Coronary artery (tissue), 2 donors: ENCODE results near the gene KRTAP10-3.
"Not testable (repeated sequence)": the region's sequence is repeated elsewhere in the genome, so short reads cannot be mapped to it uniquely, and the experiment has no call there.

Experiments
- DNase-seq: peaks from one replicate; pipeline ENCODE4 v3.0.0-alpha.2; 2017; ENCODE audit warnings: low spot score
- H3K27ac ChIP-seq, 2 donors: fragments of 200-600 bp; sonication (generic); one replicate each; pipeline ENCODE4 v1.5.1; 2016 to 2019
- H3K4me3 ChIP-seq: fragments of 200-600 bp; sonication (generic); 2 replicates; pipeline ENCODE4 v1.5.1; 2016; ENCODE audit warnings: mild to moderate bottlenecking, moderate library complexity
- TF ChIP-seq, protein P1 (sequence below): fragments of 200-600 bp; sonication (generic); IDR thresholded peaks from one replicate; pipeline ENCODE4 v1.5.1; 2019; ENCODE audit warnings: antibody characterized with exemption

Gene KRTAP10-3

DNA sequence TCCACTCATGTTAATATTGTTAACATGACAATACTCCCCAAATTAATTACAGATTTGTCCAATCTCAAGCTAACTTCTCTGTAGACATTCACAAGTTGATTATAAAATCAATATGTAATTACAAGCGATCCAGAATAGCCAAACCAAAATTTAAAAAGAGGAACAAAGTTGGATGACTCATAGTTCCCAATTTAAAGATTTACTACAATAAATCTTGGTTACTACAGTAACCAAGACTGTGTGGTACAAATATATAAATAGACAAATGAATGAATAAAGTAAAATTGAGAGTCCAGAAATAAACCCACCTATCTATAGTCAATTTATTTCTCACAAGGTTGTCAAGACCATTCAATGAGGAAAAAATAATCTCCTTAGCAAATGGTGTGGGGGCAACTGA lies 7.8 kb upstream of the KRTAP10-3 start:
- DNase-seq: no peak
- Histone ChIP-seq H3K4me3 (no peak overlapping the region), H3K27ac (no peak overlapping the region)
- TF ChIP-seq, protein P1, sequence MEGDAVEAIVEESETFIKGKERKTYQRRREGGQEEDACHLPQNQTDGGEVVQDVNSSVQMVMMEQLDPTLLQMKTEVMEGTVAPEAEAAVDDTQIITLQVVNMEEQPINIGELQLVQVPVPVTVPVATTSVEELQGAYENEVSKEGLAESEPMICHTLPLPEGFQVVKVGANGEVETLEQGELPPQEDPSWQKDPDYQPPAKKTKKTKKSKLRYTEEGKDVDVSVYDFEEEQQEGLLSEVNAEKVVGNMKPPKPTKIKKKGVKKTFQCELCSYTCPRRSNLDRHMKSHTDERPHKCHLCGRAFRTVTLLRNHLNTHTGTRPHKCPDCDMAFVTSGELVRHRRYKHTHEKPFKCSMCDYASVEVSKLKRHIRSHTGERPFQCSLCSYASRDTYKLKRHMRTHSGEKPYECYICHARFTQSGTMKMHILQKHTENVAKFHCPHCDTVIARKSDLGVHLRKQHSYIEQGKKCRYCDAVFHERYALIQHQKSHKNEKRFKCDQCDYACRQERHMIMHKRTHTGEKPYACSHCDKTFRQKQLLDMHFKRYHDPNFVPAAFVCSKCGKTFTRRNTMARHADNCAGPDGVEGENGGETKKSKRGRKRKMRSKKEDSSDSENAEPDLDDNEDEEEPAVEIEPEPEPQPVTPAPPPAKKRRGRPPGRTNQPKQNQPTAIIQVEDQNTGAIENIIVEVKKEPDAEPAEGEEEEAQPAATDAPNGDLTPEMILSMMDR: no peak

GRCh38 chr21:44564886-44565598 lies 6.4 kb upstream of the KRTAP10-3 start:
- no peak for DNase-seq
- no peak overlapping the region for H3K27ac ChIP-seq

GRCh38 chr21:44564099-44564498 lies 5.5 kb upstream of the KRTAP10-3 start:
- no peak for DNase-seq
- H3K4me3 ChIP-seq: no peak overlapping the region
- H3K27ac ChIP-seq: no peak overlapping the region

More at GRCh38 chr21:44564886-44565598, 6.4 kb upstream of the KRTAP10-3 start:
- TF ChIP-seq, protein P1: no peak
- H3K4me3 ChIP-seq: no peak overlapping the region

GRCh38 chr21:44558329-44558675 lies 293 bp downstream of the KRTAP10-3 start:
- DNase-seq, H3K27ac ChIP-seq, H3K4me3 ChIP-seq: not testable (repeated sequence)

More at GRCh38 chr21:44564099-44564498, 5.5 kb upstream of the KRTAP10-3 start:
- TF ChIP-seq, protein P1: no peak

DNA sequence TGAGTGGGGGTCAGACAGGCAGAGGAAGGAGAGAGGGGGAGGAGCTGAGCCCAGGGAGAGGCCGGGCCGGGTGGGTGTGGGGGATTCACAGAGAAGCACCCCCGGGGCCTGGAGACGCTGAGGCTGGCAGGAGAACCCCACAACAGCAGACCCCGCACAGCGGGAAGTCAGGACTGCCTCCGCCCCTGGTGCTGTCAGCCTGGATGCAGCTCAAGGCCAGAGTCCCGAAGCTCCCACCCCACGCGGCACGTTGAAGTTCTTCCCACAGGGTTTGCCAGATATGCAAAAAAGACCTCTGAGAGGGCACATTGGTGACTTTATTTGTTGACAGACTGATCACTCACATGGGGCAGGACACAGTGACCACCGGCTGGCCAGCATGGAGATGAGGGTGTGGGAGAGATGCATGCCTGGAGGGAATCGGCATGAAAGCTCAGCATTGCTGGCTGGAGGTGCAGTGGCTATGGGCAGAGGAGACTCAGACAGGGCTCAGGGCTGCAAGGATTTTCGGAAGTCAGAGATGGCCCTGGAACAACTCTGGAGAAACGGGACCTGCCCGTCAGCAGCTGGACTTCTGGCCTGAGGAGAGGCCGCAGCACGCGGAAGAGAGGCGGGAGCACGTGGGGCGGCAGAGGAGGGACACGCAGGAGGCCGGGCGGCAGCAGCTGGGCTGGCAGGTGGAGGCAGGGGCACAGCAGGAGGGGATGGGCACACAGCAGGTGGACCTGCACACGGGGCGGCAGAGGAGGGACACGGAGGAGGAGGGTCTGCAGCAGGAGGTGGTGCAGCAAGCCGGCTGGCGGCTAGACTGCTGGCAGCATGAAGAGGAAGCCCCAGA lies 885 bp downstream of the KRTAP10-3 start:
- DNase-seq: no peak
- H3K4me3 ChIP-seq: no peak overlapping the region
- H3K27ac ChIP-seq: no peak overlapping the region
- TF ChIP-seq, protein P1: no peak

- no peak for DNase-seq
- Histone ChIP-seq H3K27ac (no peak overlapping the region), H3K4me3 (no peak overlapping the region)
- TF ChIP-seq, protein P1: no peak
These were observed 1.7 kb downstream of the KRTAP10-3 start for GRCh38 chr21:44556879-44557278.

- no peak for DNase-seq
- H3K27ac ChIP-seq: no peak overlapping the region
- H3K4me3 ChIP-seq: no peak overlapping the region
- TF ChIP-seq, protein P1: no peak
These were observed 3.3 kb downstream of the KRTAP10-3 start for GRCh38 chr21:44555200-44555875.
